GM18502 (cell line): Measurements from ENCODE around the gene CTNND2.

ENCODE experiments used
- ATAC-seq: cut with Tn5 transposase; IDR thresholded peaks from one replicate; pipeline ENCODE4 v1.9.1; 2021; ENCODE audit warnings: mild to moderate bottlenecking; ENCODE audit not compliant: unreplicated experiment, poor library complexity

The CTNND2 gene

GRCh38 chr5:11904265-11904906 lies at the start of gene CTNND2:
TSS of gene CTNND2 (minus strand) at chr5:11904446. CDS start at chr5:11903853, 593 bp downstream.
- peak; percentile 48 for ATAC-seq

- no peak for ATAC-seq
Measured at GRCh38 chr5:11946317-11946716, 42.1 kb upstream of the CTNND2 start.

GRCh38 chr5:11941566-11941965 lies 37.3 kb upstream of the CTNND2 start:
- ATAC-seq, result no peak

GRCh38 chr5:11931638-11932037 lies 27.4 kb upstream of the CTNND2 start:
- no peak for ATAC-seq

- ATAC-seq, result no peak
Measured at GRCh38 chr5:11928909-11929308, 24.7 kb upstream of the CTNND2 start.

- ATAC-seq, result no peak
Measured at GRCh38 chr5:11925701-11926100, 21.5 kb upstream of the CTNND2 start.

GRCh38 chr5:11922394-11922793 lies 18.1 kb upstream of the CTNND2 start:
- ATAC-seq, result no peak

- ATAC-seq, result no peak
Measured at GRCh38 chr5:11918463-11919045, 14.3 kb upstream of the CTNND2 start.

GRCh38 chr5:11909471-11909870 lies 5.2 kb upstream of the CTNND2 start:
- ATAC-seq, result no peak

- no peak for ATAC-seq
Measured at GRCh38 chr5:11906497-11906896, 2.3 kb upstream of the CTNND2 start.

GRCh38 chr5:11905206-11905605 lies 960 bp upstream of the CTNND2 start:
- no peak for ATAC-seq

GRCh38 chr5:11903614-11904264 lies 507 bp downstream of the CTNND2 start:
- peak; percentile 59 for ATAC-seq

GRCh38 chr5:11903121-11903613 lies 1.1 kb downstream of the CTNND2 start:
- no peak for ATAC-seq

GRCh38 chr5:11902201-11902619 lies 2.0 kb downstream of the CTNND2 start:
- no peak for ATAC-seq

GRCh38 chr5:11898787-11899186 lies 5.5 kb downstream of the CTNND2 start:
- no peak for ATAC-seq

- no peak for ATAC-seq
Measured at GRCh38 chr5:11897781-11898180, 6.5 kb downstream of the CTNND2 start.

- no peak for ATAC-seq
Measured at GRCh38 chr5:11894992-11895391, 9.3 kb downstream of the CTNND2 start.

- no peak for ATAC-seq
Measured at GRCh38 chr5:11892832-11893231, 11.4 kb downstream of the CTNND2 start.

GRCh38 chr5:11890777-11891176 lies 13.5 kb downstream of the CTNND2 start:
- ATAC-seq, result no peak

- ATAC-seq, result no peak
Measured at GRCh38 chr5:11888221-11888620, 16.0 kb downstream of the CTNND2 start.

GRCh38 chr5:11878814-11879213 lies 25.4 kb downstream of the CTNND2 start:
- no peak for ATAC-seq

GRCh38 chr5:11873587-11873986 lies 30.7 kb downstream of the CTNND2 start:
- ATAC-seq, result no peak
